IMR-90 (cell line): ENCODE data around the gene GBA3. TPM values are rescaled to one million over a fixed set of nuclear protein-coding genes. Genes with fewer than 3 reads are reported as not detected.

Experiments used
- ATAC-seq: fragments of 200-7000 bp; cut with Tn5 transposase; 2 replicates; pipeline ENCODE4 v1.9.1; 2020; ENCODE audit warnings: low read depth, mild to moderate bottlenecking, moderate library complexity
- BruUV-seq: library from RNA; stranded (reverse); fragments of 400-500 nt; replicated peaks from 2 replicates; lab custom pipeline; 2021; lab: Mats Ljungman, UMichigan
- CTCF ChIA-PET: fragments of 300-600 bp; formaldehyde crosslinking; extraction: SDS; loops from one replicate; lab custom pipeline; 2021; ENCODE audit warnings: antibody characterized with exemption; lab: Yijun Ruan, JAX
- POLR2A ChIA-PET: fragments of 300-600 bp; sonication (Branson Sonifier 250); formaldehyde crosslinking; loops from one replicate; lab custom pipeline; 2022; ENCODE audit warnings: antibody characterized with exemption; ENCODE audit not compliant: unreplicated experiment; lab: Charles Lee
- DNase-seq: peaks from one replicate; pipeline ENCODE4 v3.0.0; 2013
- H2AFZ ChIP-seq: replicated peaks from 2 replicates; pipeline ENCODE3; 2013; ENCODE audit warnings: low read length, mild to moderate bottlenecking; ENCODE audit not compliant: poor library complexity
- H2AK5ac ChIP-seq: 2 replicates; pipeline ENCODE4 v1.6.1; 2013; ENCODE audit warnings: low read depth, low read length, inconsistent platforms
- H2AK9ac ChIP-seq: replicated peaks from 2 replicates; pipeline ENCODE3; 2013; ENCODE audit warnings: mild to moderate bottlenecking, low read depth, low read length, moderate library complexity; ENCODE audit not compliant: poor library complexity
- H2BK120ac ChIP-seq: 2 replicates; pipeline ENCODE4 v1.6.1; 2013; ENCODE audit warnings: low read depth, low read length, inconsistent platforms
- H2BK15ac ChIP-seq: 3 replicates; pipeline ENCODE4 v1.6.1; 2013; ENCODE audit warnings: low read depth, low read length, inconsistent platforms
- H2BK20ac ChIP-seq: 2 replicates; pipeline ENCODE4 v1.6.1; 2013; ENCODE audit warnings: low read depth, mild to moderate bottlenecking, inconsistent platforms, low read length, moderate library complexity
- H2BK5ac ChIP-seq: 2 replicates; pipeline ENCODE4 v1.6.1; 2013; ENCODE audit warnings: mild to moderate bottlenecking, low read depth, low read length, inconsistent platforms; ENCODE audit not compliant: poor library complexity, severe bottlenecking
- H3K14ac ChIP-seq: replicated peaks from 2 replicates; pipeline ENCODE4 v1.6.1; 2013; ENCODE audit warnings: low read depth, low read length, inconsistent platforms
- H3K18ac ChIP-seq: 2 replicates; pipeline ENCODE4 v1.6.1; 2013; ENCODE audit warnings: low read depth, low read length, control low read depth
- H3K23ac ChIP-seq: 2 replicates; pipeline ENCODE4 v1.6.1; 2013; ENCODE audit warnings: low read depth, low read length, inconsistent platforms
- H3K27ac ChIP-seq: 2 replicates; pipeline ENCODE4 v1.5.1; 2013; ENCODE audit warnings: mild to moderate bottlenecking, control low read depth, low read length; ENCODE audit not compliant: insufficient read depth
- H3K27me3 ChIP-seq: 2 replicates; pipeline ENCODE4 v1.6.1; 2013; ENCODE audit warnings: low read length; ENCODE audit not compliant: control insufficient read depth, insufficient read depth
- H3K36me3 ChIP-seq: 2 replicates; pipeline ENCODE4 v1.6.1; 2013; ENCODE audit warnings: low read length, mixed read lengths; ENCODE audit not compliant: control insufficient read depth, insufficient read depth
- H3K4ac ChIP-seq: 2 replicates; pipeline ENCODE4 v1.6.1; 2013; ENCODE audit warnings: low read depth, low read length, inconsistent platforms
- H3K4me1 ChIP-seq: 2 replicates; pipeline ENCODE4 v1.6.1; 2013; ENCODE audit warnings: low read length, mixed read lengths; ENCODE audit not compliant: control insufficient read depth, insufficient read depth
- H3K4me2 ChIP-seq: 2 replicates; pipeline ENCODE4 v1.6.1; 2013; ENCODE audit warnings: low read depth, mild to moderate bottlenecking, control low read depth, low read length, moderate library complexity
- H3K4me3 ChIP-seq: 2 replicates; pipeline ENCODE4 v1.5.1; 2013; ENCODE audit warnings: low read depth, mild to moderate bottlenecking, control low read depth, low read length, moderate library complexity; ENCODE audit not compliant: insufficient read depth
- H3K56ac ChIP-seq: 2 replicates; pipeline ENCODE4 v1.6.1; 2013; ENCODE audit warnings: low read length, inconsistent platforms; ENCODE audit not compliant: insufficient read depth; ENCODE audit errors: extremely low read depth
- H3K79me1 ChIP-seq, 2 experiments: 2 replicates each; pipeline ENCODE4 v1.6.1; 2013; ENCODE audit warnings: low read length in 2 of 2, inconsistent platforms in 1 of 2, low read depth in 1 of 2
- H3K9ac ChIP-seq: 2 replicates; pipeline ENCODE4 v1.6.1; 2013; ENCODE audit warnings: low read depth, low read length, control low read depth
- H3K9me1 ChIP-seq: 2 replicates; pipeline ENCODE4 v1.6.1; 2013; ENCODE audit warnings: low read length, inconsistent platforms; ENCODE audit not compliant: insufficient read depth
- H3K9me3 ChIP-seq: 2 replicates; pipeline ENCODE4 v1.6.1; 2013; ENCODE audit warnings: low read length; ENCODE audit not compliant: control insufficient read depth, insufficient read depth
- H4K20me1 ChIP-seq: 2 replicates; pipeline ENCODE4 v1.6.1; 2013; ENCODE audit warnings: low read length, inconsistent platforms; ENCODE audit not compliant: insufficient read depth
- H4K5ac ChIP-seq: 2 replicates; pipeline ENCODE4 v1.6.1; 2013; ENCODE audit warnings: mild to moderate bottlenecking, low read depth, low read length, control low read depth
- H4K8ac ChIP-seq, 2 experiments: 2 replicates each; pipeline ENCODE4 v1.6.1; 2013; ENCODE audit warnings: low read depth in 2 of 2, low read length in 2 of 2, control low read depth in 1 of 2, inconsistent platforms in 1 of 2
- H4K91ac ChIP-seq: 2 replicates; pipeline ENCODE4 v1.6.1; 2013; ENCODE audit warnings: low read depth, low read length, inconsistent platforms; ENCODE audit not compliant: insufficient read depth
- BHLHE40 ChIP-seq: fragments of 150-350 bp; IDR thresholded peaks from 2 replicates; pipeline ENCODE4 v1.6.1; 2016; ENCODE audit warnings: mild to moderate bottlenecking, low read depth, low read length
- NFE2L2 ChIP-seq: fragments of 150-350 bp; IDR thresholded peaks from 2 replicates; pipeline ENCODE4 v1.6.1; 2016; ENCODE audit warnings: low read depth, mild to moderate bottlenecking, low read length
- RAD21 ChIP-seq: IDR thresholded peaks from 2 replicates; pipeline ENCODE4 v1.6.1; 2012; ENCODE audit warnings: low read length, improper control_type of control experiment
- SMC3 ChIP-seq: fragments of 150-350 bp; IDR thresholded peaks from 2 replicates; pipeline ENCODE4 v1.6.1; 2016; ENCODE audit warnings: low read depth, mild to moderate bottlenecking, antibody characterized with exemption, low read length, moderate library complexity
- WGBS, 2 experiments: methylation state at CpG; one replicate each; pipeline versions ENCODE4 v1.1.5 to v1.1.7; 2013; ENCODE audit warnings: missing lambda C conversion rate in 2 of 2; ENCODE audit not compliant: insufficient read length in 1 of 2; ENCODE audit errors: extremely low coverage in 2 of 2; 5-methylcytosine and 5-hydroxymethylcytosine counted together
- dilution Hi-C: fragments of 300-500 bp; cut with HindIII; formaldehyde crosslinking; loops from one replicate; pipeline ENCODE4 v1.14.3; 2018; ENCODE audit warnings: low sequenced_read_pairs; ENCODE audit not compliant: unreplicated experiment
- in situ Hi-C: fragments of 300-500 bp; cut with MboI; formaldehyde crosslinking; loops from 3 replicates; pipeline ENCODE4 v1.14.3; 2019; ENCODE audit warnings: low sequenced_read_pairs, inconsistent platforms, mixed read lengths
- intact Hi-C: fragments of 100-400 bp; cut with micrococcal nuclease; formaldehyde crosslinking; loops from 2 replicates; pipeline ENCODE4 v1.10.0; 2022
- polyA plus RNA-seq, 3 experiments: library from polyadenylated mRNA; depleted of rRNA; stranded (reverse); fragments of >200 nt; gene quantifications; 2 replicates each; pipeline ENCODE4 v1.2.3, GENCODE V29; 2012; ENCODE audit warnings: low replicate concordance in 1 of 3
- total RNA-seq: library from RNA; depleted of rRNA; stranded (reverse); fragments of >200 nt; gene quantifications from 2 replicates; pipeline ENCODE4 v1.2.3, GENCODE V29; 2012

GBA3 gene
- total and polyA plus RNA-seq, 2 of the 4 experiments (the other 2 are of a cell fraction): not detected

- Histone ChIP-seq H4K20me1 (no peaks in the 10 kb centered on the region), H3K27ac (no peak overlapping the region), H3K4me2 (no peak overlapping the region), H3K18ac (no peak overlapping the region), H3K23ac (no peak overlapping the region), H2AK5ac (no peak overlapping the region), H3K4me1 (no peaks in the 10 kb centered on the region), H3K27me3 (no peaks in the 10 kb centered on the region), H3K9me1 (no peaks in the 10 kb centered on the region), H4K5ac (no peak overlapping the region), H2AK9ac (no peak overlapping the region), H2BK120ac (no peak overlapping the region), H2AFZ (no peak overlapping the region), H3K4me3 (no peak overlapping the region), H4K91ac (no peak overlapping the region), H3K56ac (no peak overlapping the region), H3K14ac (no peak overlapping the region), H3K9ac (no peak overlapping the region), H4K8ac (no peak overlapping the region), H3K79me1 (no peaks in the 10 kb centered on the region), H3K4ac (no peak overlapping the region), H3K9me3 (no peaks in the 10 kb centered on the region), H2BK20ac (no peak overlapping the region), H2BK5ac (no peak overlapping the region), H3K36me3 (no peaks in the 10 kb centered on the region), H2BK15ac (no peak overlapping the region)
- in situ Hi-C loops (no loop called here), intact Hi-C loops (no loop called here), dilution Hi-C loops (no loop called here)
- no TSS peak for BruUV-seq
- ATAC-seq (no peak), DNase-seq (peak; percentile 13)
- WGBS, 2 experiments: 0% methylated on average over 1 of the region's 1 CpG; no CpG with 5 or more reads in 1 of the 2 experiments
- TF ChIP-seq NFE2L2 (no peak), BHLHE40 (peak; percentile 35; the same call in 1 of the 2 replicates), RAD21 (no peak), SMC3 (no peak)
- POLR2A ChIA-PET: no interaction called here
- CTCF ChIA-PET: no interaction called here
These were observed 21.8 kb upstream of the GBA3 start for GRCh38 chr4:22670956-22671355.
